Esophagus squamous epithelium (tissue), 4 donors: ENCODE data around the gene RPS6KC1.

Source experiments
- CTCF ChIP-seq, 6 experiments: fragments of 450-650 bp in 4 of 6; fragments of 200-600 bp in 2 of 6; sonication (generic) in 2 of 6; IDR thresholded peaks; one replicate each; pipeline ENCODE4 v1.5.1; 2016 to 2019; ENCODE audit warnings: antibody characterized with exemption in 6 of 6, mild to moderate bottlenecking in 4 of 6, moderate library complexity in 4 of 6
- POLR2A ChIP-seq, 4 donors: fragments of 450-650 bp; IDR thresholded peaks; one replicate each; pipeline ENCODE4 v1.6.1; 2017; ENCODE audit warnings: antibody characterized with exemption in 4 of 4, mild to moderate bottlenecking in 4 of 4, moderate library complexity in 3 of 4

DNA sequence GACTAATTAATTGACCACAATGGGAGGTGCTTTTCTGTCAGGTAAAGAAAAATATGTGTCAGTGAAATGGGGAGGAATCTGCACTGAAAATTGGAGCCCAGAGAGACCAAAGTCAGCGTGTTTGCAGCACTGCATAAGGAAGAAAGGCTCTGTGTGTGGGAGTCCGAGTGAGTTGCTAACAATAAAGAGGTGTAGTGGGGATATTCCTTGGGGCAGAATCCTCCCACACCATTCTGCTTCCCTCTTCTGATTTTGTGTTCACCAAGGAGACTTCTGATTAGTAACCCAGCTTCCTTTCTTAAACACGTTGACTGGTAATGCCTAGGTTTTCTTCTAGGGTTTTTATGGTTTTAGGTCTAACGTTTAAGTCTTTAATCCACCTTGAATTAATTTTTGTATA is 240.5 kb downstream of the RPS6KC1 start:
- TF ChIP-seq CTCF (IDR thresholded peaks at IDR 0.05) (no peak), POLR2A (IDR thresholded peaks at IDR 0.05) (no peak)
